Measurements from ENCODE around the gene TRPV4.

DNA sequence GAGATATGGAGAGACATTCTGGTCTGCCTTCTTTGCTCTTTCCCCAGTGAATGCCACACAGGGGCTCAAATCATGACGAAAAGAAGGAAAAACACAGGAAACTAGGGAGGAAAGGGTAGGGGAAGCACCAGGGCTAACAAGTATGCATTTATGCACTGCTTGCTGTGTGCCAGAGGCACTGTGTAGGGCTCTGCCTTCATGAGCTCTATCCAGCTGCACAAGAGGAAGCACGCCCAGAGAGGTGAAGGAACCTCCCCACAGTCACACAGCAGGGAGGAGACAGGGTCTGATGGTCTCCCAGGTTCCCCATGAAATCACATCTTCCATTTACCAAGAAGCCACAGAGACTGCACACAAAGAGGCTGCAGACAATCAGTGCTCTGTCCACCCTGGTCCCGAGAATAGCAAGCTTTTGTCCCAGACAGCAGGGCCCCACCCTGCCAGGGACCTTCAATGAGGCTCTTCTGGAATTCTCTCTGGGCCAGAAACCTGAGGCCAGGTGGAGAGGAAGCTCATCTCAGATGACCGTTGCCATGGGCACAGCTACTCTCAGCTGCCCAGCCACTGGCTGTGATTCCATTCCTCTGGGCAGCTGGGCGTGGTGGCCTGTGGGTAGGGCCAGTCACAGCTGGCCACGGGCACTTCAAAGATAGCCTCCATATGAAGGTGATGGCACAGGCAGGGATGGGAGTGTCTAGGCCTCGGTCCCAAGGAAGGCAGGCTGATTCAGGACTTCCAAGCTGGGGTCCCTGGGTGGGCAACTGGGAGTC is 7.3 kb upstream of the TRPV4 start:
- no peak for TF ChIP-seq EZH2 (IDR thresholded peaks at IDR 0.05; ENCODE audit: borderline replicate concordance, low read length)
- no peak for TF ChIP-seq CTCF (conservative IDR thresholded peaks at IDR 0.05 in 1 of 2, IDR thresholded peaks at IDR 0.05 in 1 of 2; ENCODE audit: extremely low read depth in 1 of 2, insufficient read depth in 1 of 2, low read depth in 1 of 2, low read length in 2 of 2)

Data from mammary epithelial cell (primary cell).